A673 (cell line): ENCODE data around the gene CEACAM5.

Experiments used
- CTCF ChIP-seq: fragments of 300-800, 200-600 bp; sonication (generic); conservative IDR thresholded peaks from 2 replicates; pipeline ENCODE4 v1.5.1; 2017; ENCODE audit warnings: low read depth, mild to moderate bottlenecking, antibody characterized with exemption, low read length, moderate library complexity, mixed read lengths
- EZH2 ChIP-seq: fragments of 200-600 bp; sonication (generic); IDR thresholded peaks from 2 replicates; pipeline ENCODE4 v1.6.1; 2017; ENCODE audit warnings: borderline replicate concordance, low read depth, mild to moderate bottlenecking, mixed read lengths, antibody characterized with exemption, low read length; ENCODE audit not compliant: poor library complexity, severe bottlenecking

- TF ChIP-seq CTCF (no peak), EZH2 (no peak)
Measured at GRCh38 chr19:41696402-41697197, 11.8 kb upstream of the CEACAM5 start.
